NCI-H1694 (cell line): ENCODE data around the gene OR4Q3.
"Not testable (repeated sequence)": the region's sequence is repeated elsewhere in the genome, so short reads cannot be mapped to it uniquely, and the experiment has no call there.

ENCODE experiments used
- DNase-seq: peaks from one replicate; lab custom pipeline; 2025; lab: John Stamatoyannopoulos, UW

OR4Q3 gene

DNA sequence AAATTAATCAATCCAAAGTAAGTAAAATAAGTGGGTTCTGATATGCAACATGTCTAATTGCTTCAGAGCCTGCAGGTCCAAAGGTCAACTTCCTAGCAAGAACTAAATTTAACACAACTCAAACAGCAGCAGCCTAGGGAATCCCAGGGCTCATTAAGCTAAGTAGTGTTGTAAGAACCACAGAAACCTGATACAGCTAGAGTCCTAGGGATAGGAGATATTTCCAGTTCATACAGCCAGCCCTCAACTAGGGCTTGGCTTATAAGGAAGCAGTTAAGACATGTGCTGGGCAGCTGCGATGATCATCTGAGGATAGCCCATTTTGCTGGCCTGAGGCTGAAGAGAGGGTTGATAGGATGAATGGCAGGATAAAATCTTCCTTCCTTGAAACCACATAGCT is at the start of gene OR4Q3:
TSS of gene OR4Q3 (plus strand) at position 316 of the 400 bp plus-strand sequence.
- DNase-seq: no peak

DNA sequence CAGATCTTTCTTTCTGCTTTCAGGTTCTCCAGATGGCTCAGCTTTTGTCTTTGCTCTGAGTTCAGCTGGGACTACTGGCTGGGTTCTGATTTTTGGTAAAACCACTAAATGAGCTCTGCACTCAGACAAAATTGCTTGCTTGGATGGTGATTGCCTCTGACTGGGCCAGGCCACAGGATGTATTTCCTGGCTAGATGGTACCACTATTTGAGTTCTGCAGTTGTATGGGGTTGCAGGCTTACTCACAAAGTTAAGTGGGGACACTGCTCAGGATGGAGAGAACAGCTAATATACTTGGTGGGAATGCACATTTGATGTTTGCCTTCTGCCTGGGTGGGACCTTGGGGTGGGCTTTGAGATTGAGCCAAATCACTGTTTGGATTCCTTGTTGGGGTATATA is 14.0 kb upstream of the OR4Q3 start:
- no peak for DNase-seq

GRCh38 chr14:19729763-19730162 is 13.6 kb upstream of the OR4Q3 start:
- no peak for DNase-seq

GRCh38 chr14:19733893-19734292 is 9.5 kb upstream of the OR4Q3 start:
- not testable (repeated sequence) for DNase-seq

GRCh38 chr14:19752316-19752715 is 8.9 kb downstream of the OR4Q3 start:
- DNase-seq: not testable (repeated sequence)

DNA sequence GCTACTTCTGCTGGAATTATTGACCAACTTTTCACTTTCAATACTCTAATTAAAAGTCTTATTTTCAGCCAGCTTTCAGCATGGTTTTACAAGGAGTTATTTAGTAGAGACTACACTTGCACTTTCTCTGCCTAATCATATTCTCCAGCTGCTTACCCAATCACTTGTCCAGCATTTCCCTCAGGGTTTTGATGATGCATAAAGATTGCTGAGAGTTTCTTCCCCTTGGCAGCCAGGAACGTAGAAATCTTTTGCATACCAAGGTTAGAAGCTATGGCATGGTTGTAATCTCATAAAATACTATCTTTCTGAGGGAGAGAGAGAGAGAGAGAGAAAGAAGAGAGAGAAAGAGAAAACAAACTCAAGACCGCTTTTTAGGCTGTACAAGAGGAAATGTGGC is 10.8 kb downstream of the OR4Q3 start:
- no peak for DNase-seq

DNA sequence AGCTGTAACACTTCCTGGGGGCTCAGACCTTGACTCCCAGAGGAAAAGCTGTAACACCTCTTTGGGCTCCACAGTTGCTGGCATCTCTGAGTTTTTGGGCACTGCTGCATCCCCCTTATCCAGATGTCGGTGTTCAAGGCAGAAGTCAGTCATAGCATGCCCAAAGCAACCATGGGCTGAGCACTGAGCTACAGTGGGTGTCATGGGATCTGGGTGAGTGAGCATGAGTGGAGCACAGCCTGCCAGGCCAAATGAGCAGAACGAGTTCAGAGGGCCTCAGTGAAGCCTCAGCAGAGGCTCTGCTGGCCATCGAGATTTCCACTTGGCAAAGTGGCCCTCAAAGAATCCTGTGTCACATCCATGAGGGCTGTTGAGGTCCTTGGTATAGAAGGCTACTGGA is 28.1 kb downstream of the OR4Q3 start:
- DNase-seq: not testable (repeated sequence)

DNA sequence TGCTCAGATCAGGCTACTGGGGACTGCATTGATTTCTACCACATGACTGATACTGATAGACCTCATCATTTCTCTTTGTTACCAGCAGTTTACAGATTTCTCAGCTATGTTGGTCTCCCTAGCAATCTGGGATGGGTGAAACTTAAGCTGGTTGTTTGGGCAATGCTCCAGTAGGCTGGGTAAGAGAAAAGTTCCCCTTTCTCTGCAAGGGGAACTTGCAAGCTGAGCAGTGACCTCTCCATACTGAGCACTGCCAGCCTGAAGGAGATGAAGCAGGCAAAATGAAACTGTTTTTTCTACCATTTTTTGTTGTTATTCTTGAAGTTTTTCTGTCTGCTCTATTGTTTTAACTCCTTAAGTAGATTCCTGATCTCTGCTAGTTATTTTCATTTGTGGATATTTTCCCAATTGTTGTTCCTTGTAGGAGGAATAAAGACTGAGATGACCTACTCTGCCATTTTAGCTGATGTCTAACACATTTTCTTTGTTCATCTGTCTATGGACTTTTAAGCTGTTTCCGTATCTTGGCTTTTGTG is 28.6 kb downstream of the OR4Q3 start:
- no peak for DNase-seq

DNA sequence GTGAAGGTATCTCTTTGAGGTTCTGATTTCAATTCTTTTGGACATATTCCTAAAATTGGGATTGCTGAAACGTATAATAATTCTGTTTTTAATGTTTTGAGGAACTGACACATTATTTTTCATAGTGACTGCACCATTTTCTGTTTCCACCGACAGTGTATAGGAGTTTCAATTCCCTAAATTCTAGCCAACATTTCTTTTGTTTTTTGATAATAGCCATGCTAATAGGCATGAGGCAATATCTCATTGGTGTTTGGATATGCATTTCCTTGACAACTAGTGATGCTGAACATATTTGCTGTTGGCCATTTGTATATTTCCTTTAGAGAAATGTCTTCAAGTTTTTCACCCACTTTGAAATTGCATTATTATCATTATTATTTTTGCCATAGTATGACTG is 29.1 kb downstream of the OR4Q3 start:
- not testable (repeated sequence) for DNase-seq

GRCh38 chr14:19773204-19773603 is 29.8 kb downstream of the OR4Q3 start, which contains the start of gene OR4M1:
Gene OR4M1, plus strand, starts transcription at chr14:19773504. Its CDS starts 6,819 bp downstream, at chr14:19780323.
- not testable (repeated sequence) for DNase-seq

DNA sequence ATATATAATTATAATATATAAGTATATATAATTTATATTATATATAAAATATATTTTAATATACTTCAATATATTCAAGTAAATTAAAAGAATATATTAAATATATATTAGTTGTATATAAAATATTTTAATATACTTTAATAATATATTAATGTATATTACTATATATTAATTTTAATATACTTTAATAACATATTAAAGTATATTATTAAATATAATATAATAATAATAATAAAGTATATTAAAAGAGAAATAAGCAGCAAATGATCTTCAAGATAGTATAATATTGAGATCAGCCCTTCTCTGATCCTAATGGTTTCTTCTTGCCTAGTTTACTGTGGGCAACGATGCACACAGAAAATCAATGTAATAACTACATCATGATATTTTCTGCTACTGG is 32.2 kb downstream of the OR4Q3 start:
- no peak for DNase-seq

GRCh38 chr14:19785848-19786247 is 42.5 kb downstream of the OR4Q3 start:
- DNase-seq: not testable (repeated sequence)

DNA sequence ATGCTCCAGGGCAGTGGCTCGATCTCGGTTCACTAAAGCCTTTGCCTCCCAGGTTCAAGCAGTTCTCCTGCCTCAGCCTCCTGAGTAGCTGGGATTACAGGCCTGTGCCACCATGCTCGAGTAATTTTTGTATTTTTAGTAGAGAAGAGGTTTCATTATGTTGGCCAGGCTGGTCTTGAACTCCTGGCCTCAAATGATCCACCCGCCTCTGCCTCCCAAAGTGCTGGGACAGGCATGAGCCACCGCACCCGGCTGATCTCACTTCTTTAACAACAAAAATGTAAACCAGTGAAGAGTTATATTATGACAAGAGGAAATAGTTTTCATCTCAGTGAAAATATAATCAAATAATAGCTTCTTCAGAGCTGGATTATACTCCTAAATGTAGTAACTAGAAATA is 43.9 kb downstream of the OR4Q3 start:
- not testable (repeated sequence) for DNase-seq

DNA sequence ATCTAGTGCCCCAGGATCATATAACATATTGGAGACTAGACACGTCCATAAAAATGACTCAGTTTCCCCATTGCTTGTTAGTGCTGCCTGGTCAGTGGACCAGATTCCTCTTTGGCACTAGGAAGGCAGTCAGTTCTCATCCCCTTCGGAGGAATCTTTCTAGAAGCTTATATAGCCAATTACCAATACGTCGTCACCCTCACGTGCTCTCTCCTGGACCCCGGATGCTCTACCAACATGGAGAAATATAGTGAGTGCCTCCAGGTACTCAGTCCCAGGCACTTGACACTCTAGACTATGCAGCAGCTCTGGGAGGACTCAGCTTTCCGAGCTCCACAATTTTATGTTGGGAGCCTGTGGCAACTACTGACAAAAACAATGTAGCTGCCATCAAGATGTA is 44.8 kb downstream of the OR4Q3 start:
- not testable (repeated sequence) for DNase-seq

DNA sequence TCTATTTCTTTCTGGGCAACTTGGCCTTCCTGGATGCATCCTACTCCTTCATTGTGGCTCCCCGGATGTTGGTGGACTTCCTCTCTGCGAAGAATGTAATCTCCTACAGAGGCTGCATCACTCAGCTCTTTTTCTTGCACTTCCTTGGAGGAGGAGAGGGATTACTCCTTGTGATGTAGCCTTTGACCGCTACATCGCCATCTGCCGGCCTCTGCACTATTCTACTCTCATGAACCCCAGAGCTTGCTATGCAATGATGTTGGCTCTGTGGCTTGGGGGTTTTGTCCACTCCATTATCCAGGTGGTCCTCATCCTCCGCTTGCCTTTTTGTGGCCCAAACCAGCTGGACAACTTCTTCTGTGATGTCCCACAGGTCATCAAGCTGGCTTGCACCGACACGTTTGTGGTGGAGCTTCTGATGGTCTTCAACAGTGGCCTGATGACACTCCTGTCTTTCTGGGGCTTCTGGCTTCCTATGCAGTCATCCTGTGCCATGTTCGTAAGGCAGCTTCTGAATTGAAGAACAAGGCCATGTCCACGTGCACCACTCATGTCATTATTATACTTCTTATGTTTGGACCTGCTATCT is 53.2 kb downstream of the OR4Q3 start:
- DNase-seq: not testable (repeated sequence)
